Measurements from ENCODE around the gene SLC7A5. TPM values are rescaled to one million over a fixed set of nuclear protein-coding genes. Genes with fewer than 3 reads are reported as not detected.
"Not testable (repeated sequence)": the region's sequence is repeated elsewhere in the genome, so short reads cannot be mapped to it uniquely, and the experiment has no call there.

SLC7A5 gene
- polyA plus RNA-seq, 2 of the 4 experiments (the other 2 are of a cell fraction), result 265 to 972 TPM

DNA sequence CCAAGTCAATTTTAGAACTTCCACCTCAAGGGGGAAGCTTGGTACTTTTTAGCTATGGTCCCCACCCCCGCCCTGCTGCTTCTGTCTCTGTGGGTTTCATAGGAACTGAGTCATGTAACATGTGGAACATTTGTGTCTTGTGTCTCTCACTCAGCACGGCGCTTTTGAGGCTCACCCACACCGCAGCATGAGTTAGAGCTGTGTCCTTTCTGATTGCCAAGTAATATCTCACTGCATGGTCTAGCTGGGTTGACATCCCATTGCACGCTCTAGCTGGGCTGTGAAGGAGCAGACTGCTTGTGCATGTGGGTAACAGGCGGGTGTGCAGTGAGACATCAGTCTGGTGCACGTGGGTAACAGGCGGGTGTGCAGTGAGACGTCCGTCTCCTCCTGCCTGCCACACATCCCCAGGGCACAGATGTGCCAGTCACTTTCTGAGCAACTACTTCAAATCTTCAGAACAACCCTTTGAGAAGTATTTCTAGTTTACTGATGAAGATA, 26.4 kb upstream of the SLC7A5 start:
- Histone ChIP-seq H3K27ac (no peak overlapping the region), H3K4me2 (no peak overlapping the region), H3K9me3 (no peaks in the 10 kb centered on the region), H3K4me3 (no peak overlapping the region), H3K4me1 (peaks cover 7% of the 10 kb centered on the region; the same call in 2 of the 3 replicates)
- ChIA-PET CTCF (interaction anchor here (2.5 to 2.8 kb wide), 2 partner anchors 24 to 117 kb away, joined by 9 to 10 read pairs; no protein-coding TSS in a partner anchor), POLR2A (no interaction called here)
- TF ChIP-seq CHD2 (IDR thresholded peaks at IDR 0.05; ENCODE audit: low read length, partially characterized antibody) (no peak), CEBPB (IDR thresholded peaks at IDR 0.05) (no peak), RCOR1 (IDR thresholded peaks at IDR 0.05; ENCODE audit: low read depth, low read length) (no peak), ZC3H11A (IDR thresholded peaks at IDR 0.05) (no peak), ZFP36 (IDR thresholded peaks at IDR 0.05; ENCODE audit: borderline replicate concordance, partially characterized antibody) (no peak), CHD4 (IDR thresholded peaks at IDR 0.05; ENCODE audit: borderline replicate concordance) (no peak), HEYL (CRISPR knock-in tag; IDR thresholded peaks at IDR 0.05) (no peak), MAFK (IDR thresholded peaks at IDR 0.05; ENCODE audit: partially characterized antibody) (no peak), POLR2A (IDR thresholded peaks at IDR 0.05; ENCODE audit: low read length) (no peak), KDM5A (IDR thresholded peaks at IDR 0.05) (no peak), MAZ (IDR thresholded peaks at IDR 0.05; ENCODE audit: borderline replicate concordance, low read depth, low read length) (no peak), MYC (IDR thresholded peaks at IDR 0.05; ENCODE audit: borderline replicate concordance, low read length) (no peak)
- TF ChIP-seq, protein P1, sequence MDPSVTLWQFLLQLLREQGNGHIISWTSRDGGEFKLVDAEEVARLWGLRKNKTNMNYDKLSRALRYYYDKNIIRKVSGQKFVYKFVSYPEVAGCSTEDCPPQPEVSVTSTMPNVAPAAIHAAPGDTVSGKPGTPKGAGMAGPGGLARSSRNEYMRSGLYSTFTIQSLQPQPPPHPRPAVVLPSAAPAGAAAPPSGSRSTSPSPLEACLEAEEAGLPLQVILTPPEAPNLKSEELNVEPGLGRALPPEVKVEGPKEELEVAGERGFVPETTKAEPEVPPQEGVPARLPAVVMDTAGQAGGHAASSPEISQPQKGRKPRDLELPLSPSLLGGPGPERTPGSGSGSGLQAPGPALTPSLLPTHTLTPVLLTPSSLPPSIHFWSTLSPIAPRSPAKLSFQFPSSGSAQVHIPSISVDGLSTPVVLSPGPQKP (IDR thresholded peaks at IDR 0.05; ENCODE audit: low read depth, low read length), result no peak
- TF ChIP-seq, protein P2, sequence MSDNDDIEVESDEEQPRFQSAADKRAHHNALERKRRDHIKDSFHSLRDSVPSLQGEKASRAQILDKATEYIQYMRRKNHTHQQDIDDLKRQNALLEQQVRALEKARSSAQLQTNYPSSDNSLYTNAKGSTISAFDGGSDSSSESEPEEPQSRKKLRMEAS (IDR thresholded peaks at IDR 0.05), result no peak
- TF ChIP-seq, protein P3, sequence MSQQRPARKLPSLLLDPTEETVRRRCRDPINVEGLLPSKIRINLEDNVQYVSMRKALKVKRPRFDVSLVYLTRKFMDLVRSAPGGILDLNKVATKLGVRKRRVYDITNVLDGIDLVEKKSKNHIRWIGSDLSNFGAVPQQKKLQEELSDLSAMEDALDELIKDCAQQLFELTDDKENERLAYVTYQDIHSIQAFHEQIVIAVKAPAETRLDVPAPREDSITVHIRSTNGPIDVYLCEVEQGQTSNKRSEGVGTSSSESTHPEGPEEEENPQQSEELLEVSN (IDR thresholded peaks at IDR 0.05; ENCODE audit: borderline replicate concordance, low read depth), result no peak
- DNase-seq (ENCODE audit: low read depth in 1 of 2, low spot score in 1 of 2), result no peak
- 84% methylated on average over 10 of the region's 10 CpGs for WGBS (ENCODE audit: missing lambda C conversion rate)
- no peak for FAIRE-seq
- ATAC-seq, result no peak

DNA sequence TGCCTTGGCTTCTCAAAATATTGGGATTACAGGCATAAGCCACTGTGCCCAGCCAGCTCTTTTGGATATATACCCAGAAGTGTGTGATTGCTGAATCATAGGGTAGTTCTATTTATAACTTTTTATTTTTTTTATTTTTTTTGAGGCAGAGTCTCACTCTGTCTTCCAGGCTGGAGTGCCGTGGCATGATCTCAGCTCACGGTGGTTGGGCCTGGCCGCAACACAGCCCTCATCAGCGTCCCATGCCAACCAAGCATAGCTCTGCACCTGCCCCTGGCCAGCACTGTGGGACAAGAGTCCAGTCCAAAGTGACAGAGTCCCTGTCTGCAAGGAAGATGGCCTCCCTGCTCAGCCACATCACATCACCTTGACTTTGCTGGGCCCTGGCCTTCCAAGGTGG, 24.7 kb upstream of the SLC7A5 start:
- FAIRE-seq; POLR2A ChIA-PET; DNase-seq (ENCODE audit: low read depth in 1 of 2, low spot score in 1 of 2); H3K4me1 ChIP-seq; H3K4me2 ChIP-seq; H3K4me3 ChIP-seq; H3K9me3 ChIP-seq: not testable (repeated sequence)
- 75% methylated on average over 4 of the region's 4 CpGs for WGBS (ENCODE audit: missing lambda C conversion rate)
- peak; percentile 48 to 66; a peak in 4 of 6 replicates for ATAC-seq
- 0 out of 6 replicates have a peak overlapping the region, but pooled peaks of 1 of the 2 experiments have one; percentile 18 for H3K27ac ChIP-seq
- CTCF ChIA-PET, result interaction anchor here (0.8 to 2.8 kb wide), 3 partner anchors 16 to 125 kb away, joined by 3 to 9 read pairs (median 5); no protein-coding TSS in a partner anchor

DNA sequence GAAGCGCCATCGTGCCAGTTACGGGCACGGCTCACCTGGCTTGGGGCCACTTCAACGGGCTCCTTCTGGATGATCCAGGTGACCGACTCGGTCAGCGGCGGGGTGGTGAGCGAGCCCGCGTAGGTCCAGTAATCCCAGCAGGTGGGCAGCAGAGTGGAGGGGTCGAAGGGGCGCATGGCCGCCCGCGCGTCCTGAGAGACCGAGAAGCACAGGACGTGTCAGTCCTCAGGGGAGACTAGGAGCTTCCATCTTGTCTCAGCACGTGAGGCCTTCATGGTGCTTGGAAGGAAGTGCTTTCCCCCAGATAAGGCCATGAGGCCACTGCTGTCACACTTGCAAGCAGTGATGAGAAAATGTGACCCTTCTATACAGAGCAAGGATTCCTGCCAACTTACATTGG, 22.5 kb upstream of the SLC7A5 start:
- Histone ChIP-seq H3K9me3 (no peaks in the 10 kb centered on the region), H3K4me3 (no peak overlapping the region), H3K4me2 (no peak overlapping the region), H3K4me1 (peaks cover 7% of the 10 kb centered on the region; the same call in 2 of the 3 replicates), H3K27ac (no peak overlapping the region)
- POLR2A ChIA-PET, result no interaction called here
- ATAC-seq, result no peak
- no peak for FAIRE-seq
- CTCF ChIA-PET, result no interaction called here
- DNase-seq (ENCODE audit: low read depth in 1 of 2, low spot score in 1 of 2), result no peak
- 91% methylated on average over 19 of the region's 21 CpGs for WGBS (ENCODE audit: missing lambda C conversion rate)
- TF ChIP-seq, protein P2 (IDR thresholded peaks at IDR 0.05), result no peak
- TF ChIP-seq SREBF2 (IDR thresholded peaks at IDR 0.05) (no peak), NR3C1 (IDR thresholded peaks at IDR 0.05) (no peak), EP300 (IDR thresholded peaks at IDR 0.05) (no peak), BHLHE40 (IDR thresholded peaks at IDR 0.05; ENCODE audit: low read depth, low read length) (no peak), TP53 (CRISPR knock-in tag; IDR thresholded peaks at IDR 0.05) (no peak), KDM1A (IDR thresholded peaks at IDR 0.05; ENCODE audit: low read depth) (no peak), ZC3H11A (IDR thresholded peaks at IDR 0.05) (no peak), CHD2 (IDR thresholded peaks at IDR 0.05; ENCODE audit: low read length, partially characterized antibody) (no peak), MYC (IDR thresholded peaks at IDR 0.05; ENCODE audit: borderline replicate concordance, low read length) (no peak), GATA3 (IDR thresholded peaks at IDR 0.05; ENCODE audit: borderline replicate concordance) (no peak), NPAS2 (CRISPR knock-in tag; IDR thresholded peaks at IDR 0.05; ENCODE audit: borderline replicate concordance) (no peak)
- TF ChIP-seq, protein P4, sequence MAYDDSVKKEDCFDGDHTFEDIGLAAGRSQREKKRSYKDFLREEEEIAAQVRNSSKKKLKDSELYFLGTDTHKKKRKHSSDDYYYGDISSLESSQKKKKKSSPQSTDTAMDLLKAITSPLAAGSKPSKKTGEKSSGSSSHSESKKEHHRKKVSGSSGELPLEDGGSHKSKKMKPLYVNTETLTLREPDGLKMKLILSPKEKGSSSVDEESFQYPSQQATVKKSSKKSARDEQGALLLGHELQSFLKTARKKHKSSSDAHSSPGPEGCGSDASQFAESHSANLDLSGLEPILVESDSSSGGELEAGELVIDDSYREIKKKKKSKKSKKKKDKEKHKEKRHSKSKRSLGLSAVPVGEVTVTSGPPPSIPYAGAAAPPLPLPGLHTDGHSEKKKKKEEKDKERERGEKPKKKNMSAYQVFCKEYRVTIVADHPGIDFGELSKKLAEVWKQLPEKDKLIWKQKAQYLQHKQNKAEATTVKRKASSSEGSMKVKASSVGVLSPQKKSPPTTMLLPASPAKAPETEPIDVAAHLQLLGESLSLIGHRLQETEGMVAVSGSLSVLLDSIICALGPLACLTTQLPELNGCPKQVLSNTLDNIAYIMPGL (CRISPR knock-in tag; IDR thresholded peaks at IDR 0.05; ENCODE audit: borderline replicate concordance), result no peak
- TF ChIP-seq, protein P5, sequence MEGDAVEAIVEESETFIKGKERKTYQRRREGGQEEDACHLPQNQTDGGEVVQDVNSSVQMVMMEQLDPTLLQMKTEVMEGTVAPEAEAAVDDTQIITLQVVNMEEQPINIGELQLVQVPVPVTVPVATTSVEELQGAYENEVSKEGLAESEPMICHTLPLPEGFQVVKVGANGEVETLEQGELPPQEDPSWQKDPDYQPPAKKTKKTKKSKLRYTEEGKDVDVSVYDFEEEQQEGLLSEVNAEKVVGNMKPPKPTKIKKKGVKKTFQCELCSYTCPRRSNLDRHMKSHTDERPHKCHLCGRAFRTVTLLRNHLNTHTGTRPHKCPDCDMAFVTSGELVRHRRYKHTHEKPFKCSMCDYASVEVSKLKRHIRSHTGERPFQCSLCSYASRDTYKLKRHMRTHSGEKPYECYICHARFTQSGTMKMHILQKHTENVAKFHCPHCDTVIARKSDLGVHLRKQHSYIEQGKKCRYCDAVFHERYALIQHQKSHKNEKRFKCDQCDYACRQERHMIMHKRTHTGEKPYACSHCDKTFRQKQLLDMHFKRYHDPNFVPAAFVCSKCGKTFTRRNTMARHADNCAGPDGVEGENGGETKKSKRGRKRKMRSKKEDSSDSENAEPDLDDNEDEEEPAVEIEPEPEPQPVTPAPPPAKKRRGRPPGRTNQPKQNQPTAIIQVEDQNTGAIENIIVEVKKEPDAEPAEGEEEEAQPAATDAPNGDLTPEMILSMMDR (IDR thresholded peaks at IDR 0.05), result no peak

DNA sequence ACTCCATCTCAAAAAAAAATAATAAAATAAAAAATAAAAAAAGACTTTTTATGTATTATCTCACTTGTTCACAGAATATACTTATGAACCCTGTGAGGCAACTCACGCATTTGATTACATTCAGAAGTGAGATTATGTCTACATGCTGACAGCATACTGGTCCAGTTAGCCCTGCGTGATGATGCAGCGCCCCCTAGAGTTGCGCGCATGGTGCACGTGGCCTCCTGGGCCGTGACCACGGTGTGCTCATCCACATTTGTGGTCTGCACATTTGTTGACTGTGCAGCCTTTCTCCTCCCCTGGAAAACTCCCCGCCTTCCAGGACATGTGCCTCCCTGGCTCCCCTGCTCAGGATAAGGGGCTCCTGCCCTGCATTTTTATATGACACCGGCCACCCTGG, 20.5 kb upstream of the SLC7A5 start:
- H3K4me1 ChIP-seq, ATAC-seq, POLR2A ChIA-PET, H3K9me3 ChIP-seq, H3K4me3 ChIP-seq, H3K4me2 ChIP-seq, H3K27ac ChIP-seq, FAIRE-seq: not testable (repeated sequence)
- CTCF ChIA-PET, result interaction anchor here (0.9 to 2.5 kb wide), 3 partner anchors 13 to 111 kb away, joined by 3 to 7 read pairs (median 4); no protein-coding TSS in a partner anchor
- DNase-seq (ENCODE audit: low read depth in 1 of 2, low spot score in 1 of 2), result peak in 1 of 2 experiments; percentile 35
- WGBS (ENCODE audit: missing lambda C conversion rate), result 85% methylated on average over 10 of the region's 10 CpGs

Measured in A549 (cell line).